Measurements from ENCODE around the gene ANTXR2. TPM values are rescaled to one million over a fixed set of nuclear protein-coding genes. Genes with fewer than 3 reads are reported as not detected.
A peak's percentile ranks its signal among the peaks of the same experiment; 100 is the strongest.
"Not testable (repeated sequence)": the region's sequence is repeated elsewhere in the genome, so short reads cannot be mapped to it uniquely, and the experiment has no call there.

ANTXR2 gene
- total RNA-seq: 10 to 100 TPM; 45.1 to 64.3 (median 48.2) TPM
- total RNA-seq (2013): 67.2 TPM
- total RNA-seq: 13.2 to 338 (median 121) reads per million in 29 experiments

GRCh38 chr4:80072744-80073472 is at the start of gene ANTXR2:
ANTXR2 (minus strand) TSS chr4:80073229; CDS start chr4:80072560, 669 bp downstream.
- Mint-ChIP-seq H3K9me3 (no peaks in the 10 kb centered on the region), H3K27ac (peak within 1 kb of the TSS; percentile 91 to 95), H3K4me3 (peak within 1 kb of the TSS; percentile 95 to 98 (median 96)), H3K4me1 (peaks cover 59 to 75% (median 68%) of the 10 kb centered on the region in 3 donors), H3K27me3 (no peaks in the 10 kb centered on the region), H3K36me3 (peaks cover 19% of the 10 kb centered on the region)
- DNase-seq (peak in 34 of 35 experiments; percentile 32 to 76 (median 48)), ATAC-seq (replicated peaks in 1 of 4) (peak; percentile 75 to 84 (median 80))
- peaks cover 0 to 5% of the 10 kb centered on the region in 2 experiments for H3K27me3 ChIP-seq (replicated peaks in 1 of 2; ENCODE audit: control insufficient read depth in 2 of 2, extremely low read depth in 1 of 2, insufficient read depth in 2 of 2, low read length in 1 of 2)
- H3K27ac ChIP-seq (ENCODE audit: low read length): peak within 1 kb of the TSS; percentile 93
- POLR2A ChIA-PET: interaction anchor here (0.5 to 2.1 kb wide), 8 partner anchors 13 to 112 kb away, joined by 3 to 21 read pairs (median 5); no protein-coding TSS in a partner anchor
- no peaks in the 10 kb centered on the region for H3K9me3 ChIP-seq
- CTCF ChIA-PET: interaction anchor here (0.9 to 2.1 kb wide), 4 partner anchors 14 to 115 kb away, joined by 3 to 12 read pairs (median 3); no protein-coding TSS in a partner anchor
- no peaks in the 10 kb centered on the region for H3K36me3 ChIP-seq (ENCODE audit: control insufficient read depth in 2 of 2, extremely low read depth in 1 of 2, insufficient read depth in 1 of 2, low read length in 1 of 2)
- peaks cover 14 to 16% of the 10 kb centered on the region in 2 experiments for H3K4me1 ChIP-seq (ENCODE audit: control insufficient read depth in 1 of 2, extremely low read depth in 1 of 2, insufficient read depth in 2 of 2, low read length in 2 of 2)
- WGBS (ENCODE audit: insufficient coverage): 1% methylated on average over 38 of the region's 52 CpGs
- H3K4me3 ChIP-seq (ENCODE audit: control insufficient read depth in 1 of 2, extremely low read depth in 1 of 2, low read length in 1 of 2): peak within 1 kb of the TSS; percentile 89 to 92

- H3K4me1 Mint-ChIP-seq: peaks cover 24 to 27% (median 25%) of the 10 kb centered on the region in 3 donors
- not testable (repeated sequence) for H3K4me3 Mint-ChIP-seq; H3K27me3 Mint-ChIP-seq; H3K27ac Mint-ChIP-seq; H3K36me3 ChIP-seq (ENCODE audit: control insufficient read depth in 2 of 2, extremely low read depth in 1 of 2, insufficient read depth in 1 of 2, low read length in 1 of 2); H3K9me3 ChIP-seq; H3K27me3 ChIP-seq (replicated peaks in 1 of 2; ENCODE audit: control insufficient read depth in 2 of 2, extremely low read depth in 1 of 2, insufficient read depth in 2 of 2, low read length in 1 of 2); ATAC-seq (replicated peaks in 1 of 4); H3K36me3 Mint-ChIP-seq; H3K27ac ChIP-seq (ENCODE audit: low read length); H3K4me3 ChIP-seq (ENCODE audit: control insufficient read depth in 1 of 2, extremely low read depth in 1 of 2, low read length in 1 of 2); DNase-seq
- ChIA-PET CTCF (interaction anchor here (0.6 to 1.3 kb wide), 6 partner anchors 16 to 1637 kb away, joined by 3 to 13 read pairs (median 4); no protein-coding TSS in a partner anchor), POLR2A (interaction anchor here in 1 of 2 donors (0.6 kb wide), 1 partner anchor 13 kb away, joined by 4 read pairs; no protein-coding TSS in a partner anchor)
- H3K4me1 ChIP-seq (ENCODE audit: control insufficient read depth in 1 of 2, extremely low read depth in 1 of 2, insufficient read depth in 2 of 2, low read length in 2 of 2): peaks cover 11 to 19% of the 10 kb centered on the region in 2 experiments
- no CpG with 5 or more reads among the region's 3 CpGs for WGBS (ENCODE audit: insufficient coverage)
- peaks cover 5 to 21% (median 8%) of the 10 kb centered on the region in 3 donors for H3K9me3 Mint-ChIP-seq
Measured at GRCh38 chr4:80121815-80122214, 48.8 kb upstream of the ANTXR2 start.

DNA sequence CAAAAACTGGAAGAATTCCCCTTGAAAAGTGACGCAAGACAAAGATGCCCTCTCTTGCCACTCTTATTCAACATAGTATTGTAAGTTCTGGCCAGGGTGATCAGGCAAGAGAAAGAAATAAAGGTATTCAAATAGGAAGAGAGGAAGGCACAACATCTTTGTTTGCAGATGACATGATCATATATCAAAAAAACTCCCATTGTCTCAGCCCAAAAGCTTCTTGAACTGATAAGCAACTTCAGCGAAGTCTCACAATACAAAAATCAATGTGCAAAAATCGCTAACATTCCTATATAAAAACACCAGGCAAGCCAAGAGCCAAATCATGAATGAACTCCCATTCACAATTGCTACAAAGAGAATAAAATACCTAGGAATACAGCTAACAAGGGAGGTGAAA is 46.6 kb upstream of the ANTXR2 start:
- H3K27ac Mint-ChIP-seq; DNase-seq; CTCF ChIA-PET; POLR2A ChIA-PET; H3K4me3 Mint-ChIP-seq; H3K27me3 Mint-ChIP-seq; H3K9me3 ChIP-seq; H3K4me1 Mint-ChIP-seq; H3K27ac ChIP-seq (ENCODE audit: low read length); H3K4me1 ChIP-seq (ENCODE audit: control insufficient read depth in 1 of 2, extremely low read depth in 1 of 2, insufficient read depth in 2 of 2, low read length in 2 of 2); ATAC-seq (replicated peaks in 1 of 4); H3K36me3 ChIP-seq (ENCODE audit: control insufficient read depth in 2 of 2, extremely low read depth in 1 of 2, insufficient read depth in 1 of 2, low read length in 1 of 2); H3K36me3 Mint-ChIP-seq; H3K4me3 ChIP-seq (ENCODE audit: control insufficient read depth in 1 of 2, extremely low read depth in 1 of 2, low read length in 1 of 2): not testable (repeated sequence)
- no CpG with 5 or more reads among the region's 3 CpGs for WGBS (ENCODE audit: insufficient coverage)
- H3K27me3 ChIP-seq (replicated peaks in 1 of 2; ENCODE audit: control insufficient read depth in 2 of 2, extremely low read depth in 1 of 2, insufficient read depth in 2 of 2, low read length in 1 of 2): peaks cover 0 to 11% of the 10 kb centered on the region in 2 experiments
- H3K9me3 Mint-ChIP-seq: peaks cover 5 to 24% (median 8%) of the 10 kb centered on the region in 3 donors

DNA sequence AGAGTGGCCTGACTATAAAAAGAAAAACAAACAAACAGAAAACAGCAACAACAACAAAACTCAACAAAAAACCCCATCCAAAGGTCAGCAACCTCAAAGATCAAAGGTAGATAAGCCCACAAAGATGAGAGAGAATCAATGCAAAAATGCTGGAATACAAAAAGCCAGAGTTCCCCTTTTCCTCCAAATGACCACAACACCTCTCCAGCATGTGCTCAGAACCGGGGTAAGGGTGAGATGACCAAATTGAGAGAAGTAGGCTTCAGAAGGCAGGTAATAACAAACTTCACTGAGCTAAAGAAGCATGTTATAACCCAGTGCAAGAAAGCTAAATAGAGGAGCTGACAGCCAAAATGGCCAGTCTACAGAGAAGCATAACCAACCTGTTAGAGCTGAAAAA is 43.5 kb upstream of the ANTXR2 start:
- Mint-ChIP-seq H3K27me3 (no peaks in the 10 kb centered on the region), H3K4me3 (no peak overlapping the region), H3K27ac (no peak overlapping the region), H3K4me1 (no peaks in the 10 kb centered on the region), H3K36me3 (peaks cover 4% of the 10 kb centered on the region), H3K9me3 (peaks cover 5 to 24% (median 8%) of the 10 kb centered on the region in 3 donors)
- CTCF ChIA-PET: no interaction called here
- Histone ChIP-seq H3K4me1 (ENCODE audit: control insufficient read depth in 1 of 2, extremely low read depth in 1 of 2, insufficient read depth in 2 of 2, low read length in 2 of 2) (no peaks in the 10 kb centered on the region), H3K9me3 (no peaks in the 10 kb centered on the region), H3K27me3 (replicated peaks in 1 of 2; ENCODE audit: control insufficient read depth in 2 of 2, extremely low read depth in 1 of 2, insufficient read depth in 2 of 2, low read length in 1 of 2) (peaks cover 0 to 11% of the 10 kb centered on the region in 2 experiments), H3K36me3 (ENCODE audit: control insufficient read depth in 2 of 2, extremely low read depth in 1 of 2, insufficient read depth in 1 of 2, low read length in 1 of 2) (no peaks in the 10 kb centered on the region), H3K4me3 (ENCODE audit: control insufficient read depth in 1 of 2, extremely low read depth in 1 of 2, low read length in 1 of 2) (no peak overlapping the region), H3K27ac (ENCODE audit: low read length) (no peak overlapping the region)
- POLR2A ChIA-PET: interaction anchor here in 1 of 2 donors (1.1 kb wide), 1 partner anchor 11 kb away, joined by 3 read pairs; no protein-coding TSS in a partner anchor
- DNase-seq: no peak
- no CpG with 5 or more reads among the region's 1 CpG for WGBS (ENCODE audit: insufficient coverage)
- ATAC-seq (replicated peaks in 1 of 4): no peak

GRCh38 chr4:80115368-80116181 is 42.5 kb upstream of the ANTXR2 start:
- ChIA-PET POLR2A (no interaction called here), CTCF (no interaction called here)
- peaks cover 4% of the 10 kb centered on the region for H3K36me3 Mint-ChIP-seq
- Histone ChIP-seq H3K9me3 (no peaks in the 10 kb centered on the region), H3K4me3 (ENCODE audit: control insufficient read depth in 1 of 2, extremely low read depth in 1 of 2, low read length in 1 of 2) (no peak overlapping the region), H3K27me3 (replicated peaks in 1 of 2; ENCODE audit: control insufficient read depth in 2 of 2, extremely low read depth in 1 of 2, insufficient read depth in 2 of 2, low read length in 1 of 2) (peaks cover 0 to 11% of the 10 kb centered on the region in 2 experiments), H3K36me3 (ENCODE audit: control insufficient read depth in 2 of 2, extremely low read depth in 1 of 2, insufficient read depth in 1 of 2, low read length in 1 of 2) (no peaks in the 10 kb centered on the region), H3K27ac (ENCODE audit: low read length) (no peak overlapping the region), H3K4me1 (ENCODE audit: control insufficient read depth in 1 of 2, extremely low read depth in 1 of 2, insufficient read depth in 2 of 2, low read length in 2 of 2) (no peaks in the 10 kb centered on the region)
- DNase-seq (no peak), ATAC-seq (replicated peaks in 1 of 4) (no peak)
- H3K4me3 Mint-ChIP-seq: no peak overlapping the region
- H3K4me1 Mint-ChIP-seq: no peaks in the 10 kb centered on the region
- no peaks in the 10 kb centered on the region for H3K27me3 Mint-ChIP-seq
- 96% methylated on average over 6 of the region's 8 CpGs for WGBS (ENCODE audit: insufficient coverage)
- peaks cover 5 to 24% (median 8%) of the 10 kb centered on the region in 3 donors for H3K9me3 Mint-ChIP-seq
- H3K27ac Mint-ChIP-seq: no peak overlapping the region

GRCh38 chr4:80114732-80115265 is 41.8 kb upstream of the ANTXR2 start:
- Histone ChIP-seq H3K9me3 (no peaks in the 10 kb centered on the region), H3K36me3 (ENCODE audit: control insufficient read depth in 2 of 2, extremely low read depth in 1 of 2, insufficient read depth in 1 of 2, low read length in 1 of 2) (no peaks in the 10 kb centered on the region), H3K27ac (ENCODE audit: low read length) (no peak overlapping the region), H3K4me1 (ENCODE audit: control insufficient read depth in 1 of 2, extremely low read depth in 1 of 2, insufficient read depth in 2 of 2, low read length in 2 of 2) (no peaks in the 10 kb centered on the region), H3K4me3 (ENCODE audit: control insufficient read depth in 1 of 2, extremely low read depth in 1 of 2, low read length in 1 of 2) (no peak overlapping the region), H3K27me3 (replicated peaks in 1 of 2; ENCODE audit: control insufficient read depth in 2 of 2, extremely low read depth in 1 of 2, insufficient read depth in 2 of 2, low read length in 1 of 2) (peaks cover 0 to 11% of the 10 kb centered on the region in 2 experiments)
- no peak overlapping the region for H3K4me3 Mint-ChIP-seq
- H3K27ac Mint-ChIP-seq: no peak overlapping the region
- ChIA-PET CTCF (no interaction called here), POLR2A (interaction anchor here in 1 of 2 donors (0.6 kb wide), 1 partner anchor 213 kb away, joined by 4 read pairs; no protein-coding TSS in a partner anchor)
- ATAC-seq (replicated peaks in 1 of 4) (no peak), DNase-seq (no peak)
- no peaks in the 10 kb centered on the region for H3K4me1 Mint-ChIP-seq
- peaks cover 4% of the 10 kb centered on the region for H3K36me3 Mint-ChIP-seq
- no peaks in the 10 kb centered on the region for H3K27me3 Mint-ChIP-seq
- peaks cover 5 to 24% (median 8%) of the 10 kb centered on the region in 3 donors for H3K9me3 Mint-ChIP-seq

Measured in T-cell (primary cell).